Left renal cortex interstitium (tissue), 4 donors: Measurements from ENCODE around the gene XRRA1. TPM values are rescaled to one million over a fixed set of nuclear protein-coding genes. Genes with fewer than 3 reads are reported as not detected.
"Not testable (repeated sequence)": the region's sequence is repeated elsewhere in the genome, so short reads cannot be mapped to it uniquely, and the experiment has no call there.

Experiments used
- DNase-seq, 4 donors: peaks; one replicate each; pipeline ENCODE4 v3.0.0-alpha.2; 2013; ENCODE audit warnings: low read depth in 4 of 4, low spot score in 2 of 4, missing footprints in 1 of 4
- polyA plus RNA-seq, 4 donors: library from polyadenylated mRNA; unstranded; fragments of 120-200 nt; gene quantifications; one replicate each; pipeline ENCODE4 v1.2.1, GENCODE V29; 2013; ENCODE audit not compliant: insufficient read length in 4 of 4

XRRA1 gene
- polyA plus RNA-seq, 4 donors, result 9.2 to 16.4 (median 13.7) TPM

DNA sequence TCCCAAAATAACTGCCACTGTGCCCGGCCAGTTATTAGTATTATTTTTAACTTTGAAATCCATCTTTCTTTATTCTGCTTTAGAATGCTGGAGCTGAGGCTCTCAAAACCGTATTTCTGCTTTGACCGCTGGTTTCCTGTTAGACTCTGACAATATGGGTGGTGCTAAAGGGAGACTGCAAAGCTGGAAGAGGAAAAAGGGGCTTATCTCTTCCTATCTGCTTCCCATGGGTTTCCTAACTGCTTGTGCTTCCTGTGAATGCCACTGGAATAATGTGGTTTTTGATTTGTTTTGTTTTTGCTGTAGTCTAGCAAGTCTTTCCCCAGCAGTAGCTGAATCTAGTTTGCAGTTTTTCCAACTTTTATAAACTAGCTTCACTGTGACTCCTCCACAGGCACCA, 43.6 kb downstream of the XRRA1 start:
- no peak for DNase-seq

GRCh38 chr11:74902342-74902741, 46.5 kb downstream of the XRRA1 start:
- DNase-seq, result no peak

- DNase-seq, result no peak
These were observed 52.6 kb downstream of the XRRA1 start for GRCh38 chr11:74896311-74896710.

DNA sequence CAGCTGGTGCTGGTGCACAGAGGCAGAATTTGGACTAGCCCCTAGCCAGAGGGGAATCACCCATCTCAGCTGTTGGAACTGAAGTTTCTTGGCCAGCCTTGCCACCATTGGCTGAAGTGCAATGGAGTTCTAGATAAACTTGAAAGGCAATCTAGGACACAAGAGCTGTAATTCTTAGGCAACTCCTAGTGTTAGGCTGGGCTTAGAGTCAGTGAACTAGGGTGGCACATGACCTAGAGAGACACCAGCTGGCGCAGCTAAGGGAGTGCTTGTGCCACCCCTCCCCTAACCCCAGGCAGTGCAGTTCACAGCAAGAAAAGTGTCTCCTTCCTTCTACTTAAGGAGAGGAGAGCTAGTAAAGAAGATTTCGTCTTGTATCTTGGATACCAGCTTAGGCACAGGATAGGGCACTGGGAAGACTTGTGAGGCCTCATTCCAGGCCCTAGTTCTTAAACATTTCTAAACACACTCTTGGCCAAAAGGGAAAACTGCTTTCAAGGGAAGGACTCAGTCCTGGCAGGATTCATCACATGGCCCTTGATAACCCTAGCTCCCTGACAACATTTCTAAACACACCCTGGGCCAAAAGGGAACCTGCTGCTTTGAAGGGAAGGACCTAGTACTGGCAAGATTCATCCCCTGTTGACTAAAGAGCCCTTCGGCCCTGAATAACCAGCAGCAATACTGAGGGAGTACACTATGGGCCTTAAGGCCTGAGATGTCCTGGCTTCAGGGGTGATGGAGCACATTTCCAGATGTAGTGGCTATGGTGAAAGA, 53.4 kb downstream of the XRRA1 start:
- no peak for DNase-seq

GRCh38 chr11:74893015-74893414, 55.9 kb downstream of the XRRA1 start:
- not testable (repeated sequence) for DNase-seq

GRCh38 chr11:74877132-74877531, 71.8 kb downstream of the XRRA1 start:
- no peak for DNase-seq

DNA sequence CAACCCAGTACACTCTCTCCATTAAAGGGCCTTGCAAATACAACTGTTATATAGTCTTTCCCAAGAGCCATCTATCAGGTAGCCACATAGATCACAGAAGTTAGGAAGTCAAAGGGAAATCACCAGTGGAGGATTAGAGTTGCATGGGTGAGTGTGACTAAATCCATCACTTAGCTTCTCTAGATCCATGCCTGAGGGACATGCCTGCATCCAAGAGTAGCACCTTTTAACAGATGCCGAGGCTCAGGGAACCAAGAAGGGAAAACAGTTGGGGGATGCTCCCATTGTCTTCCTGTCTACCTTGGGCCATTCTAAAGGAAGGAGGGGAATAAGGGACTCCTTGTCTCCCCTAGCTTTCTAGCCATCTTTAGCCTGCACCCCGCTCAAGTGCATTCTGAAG, 77.9 kb downstream of the XRRA1 start:
- DNase-seq, result peak in 1 of 4 donors; percentile 2

GRCh38 chr11:74870485-74870884, 78.4 kb downstream of the XRRA1 start:
- DNase-seq, result no peak

GRCh38 chr11:74866557-74866956, 82.3 kb downstream of the XRRA1 start:
- no peak for DNase-seq

GRCh38 chr11:74863410-74863809, 85.5 kb downstream of the XRRA1 start:
- DNase-seq, result no peak

DNA sequence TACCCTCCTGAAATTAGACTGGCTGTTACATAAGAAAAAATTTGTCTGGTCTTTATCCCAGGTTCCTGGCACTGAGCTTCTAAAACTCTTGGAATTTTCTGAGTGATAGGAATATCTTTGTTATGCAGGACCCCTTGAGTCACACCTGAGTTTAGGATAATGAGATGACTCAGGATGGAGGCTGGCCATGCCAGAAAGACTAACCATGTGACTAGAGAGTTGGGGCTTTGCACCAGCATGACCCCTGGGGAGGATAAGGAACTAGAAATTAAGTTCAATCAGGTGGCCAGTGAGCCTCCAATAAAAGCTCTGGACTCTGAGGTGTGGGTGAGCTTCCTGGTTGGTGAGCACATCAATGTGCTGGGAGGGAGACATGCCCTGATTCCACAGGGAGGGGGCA, 88.1 kb downstream of the XRRA1 start:
- DNase-seq, result no peak

GRCh38 chr11:74853223-74853622, 95.7 kb downstream of the XRRA1 start:
- no peak for DNase-seq

DNA sequence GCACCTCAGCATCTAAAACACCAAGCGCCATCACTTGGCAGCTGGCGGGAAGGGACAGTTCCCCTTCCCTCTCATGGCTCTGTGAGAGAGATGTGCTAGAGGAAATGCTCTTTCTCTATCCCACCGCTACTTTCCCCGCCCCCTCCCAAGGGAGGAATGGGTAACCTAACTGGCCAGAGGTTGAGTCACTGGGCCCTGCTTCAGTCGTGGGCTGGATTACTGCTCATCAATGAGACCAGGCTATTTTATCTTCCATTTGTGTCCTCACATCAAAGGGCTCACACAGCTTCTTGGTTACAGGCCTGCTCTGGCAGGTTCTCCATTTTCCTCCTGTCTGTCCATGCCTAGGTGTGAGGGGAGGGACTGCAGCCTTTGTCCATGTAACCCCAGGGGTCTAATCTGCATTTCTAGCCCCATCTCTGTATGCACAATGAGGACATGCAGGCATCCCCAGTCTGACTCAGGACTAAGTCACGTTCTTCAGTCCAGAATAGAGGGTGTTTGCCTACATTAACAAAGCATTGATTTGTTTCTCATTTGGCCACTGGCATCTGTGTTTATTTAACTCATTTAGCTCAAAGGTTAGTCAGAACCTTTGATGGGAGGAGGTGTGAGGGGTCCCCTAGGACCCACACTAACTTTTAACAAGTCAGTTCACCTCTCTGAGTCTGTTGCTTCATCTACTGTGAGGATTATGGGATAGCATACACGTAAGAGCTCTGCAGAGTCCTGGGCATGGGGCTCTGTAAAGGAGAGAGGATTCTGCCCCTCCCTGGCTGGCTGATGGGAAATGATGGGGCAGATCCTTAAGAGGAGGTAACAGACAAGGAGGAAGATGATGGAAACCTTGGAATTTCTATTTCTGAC, 99.1 kb downstream of the XRRA1 start:
- DNase-seq, result no peak

GRCh38 chr11:74847895-74848294, 101.0 kb downstream of the XRRA1 start:
- no peak for DNase-seq

GRCh38 chr11:74847395-74847794, 101.5 kb downstream of the XRRA1 start:
- DNase-seq, result no peak

GRCh38 chr11:74846770-74847169, 102.1 kb downstream of the XRRA1 start:
- no peak for DNase-seq

DNA sequence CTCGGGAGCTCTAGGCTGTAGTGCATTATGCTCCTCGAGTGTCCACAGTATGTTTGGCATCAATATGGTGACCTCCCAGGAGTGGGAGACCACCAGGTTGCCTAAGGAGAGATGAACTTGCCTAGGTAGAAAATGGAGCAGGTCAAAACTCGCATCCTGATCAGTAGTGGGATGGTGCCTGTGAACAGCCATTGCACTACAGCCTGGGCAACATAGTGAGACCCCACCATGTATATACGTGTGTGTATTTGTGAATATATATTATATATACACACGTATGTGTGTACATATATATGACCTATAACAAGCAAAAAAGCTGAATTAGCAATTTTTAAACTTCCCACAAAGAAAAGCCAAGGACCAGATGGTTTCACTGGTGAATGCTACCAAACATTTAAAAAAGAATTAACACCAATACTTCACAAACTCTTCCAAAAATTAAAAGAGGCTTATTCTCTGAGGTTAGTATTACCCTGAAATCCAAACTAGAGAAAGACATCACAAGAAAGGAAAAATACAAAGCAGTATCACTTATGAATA, 102.8 kb downstream of the XRRA1 start:
- DNase-seq, result no peak

DNA sequence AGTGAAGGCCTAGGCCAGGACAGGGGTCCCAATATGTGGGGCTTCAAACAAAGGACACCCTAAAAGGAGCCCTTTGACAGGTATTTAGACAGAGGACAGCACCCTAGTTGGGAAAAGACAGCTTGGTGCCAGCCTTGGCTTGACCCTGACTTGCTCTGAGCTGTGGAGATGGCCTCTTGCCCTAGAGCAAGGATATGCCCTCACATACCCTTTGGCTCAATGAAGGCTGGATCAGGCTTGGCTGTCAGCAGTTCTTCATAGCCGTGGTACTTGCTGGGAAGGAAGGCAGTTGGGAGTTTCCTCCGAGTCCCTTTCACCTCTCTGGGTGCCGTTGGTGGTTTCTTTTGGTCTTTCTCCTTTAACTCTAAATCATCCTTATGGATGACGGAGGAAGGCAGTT, 104.0 kb downstream of the XRRA1 start:
- DNase-seq, result no peak

- no peak for DNase-seq
These were observed 104.8 kb downstream of the XRRA1 start for GRCh38 chr11:74844072-74844471.

GRCh38 chr11:74842967-74843366, 105.9 kb downstream of the XRRA1 start:
- DNase-seq, result no peak

- no peak for DNase-seq
These were observed 108.4 kb downstream of the XRRA1 start for GRCh38 chr11:74840486-74840885.

GRCh38 chr11:74839971-74840370, 108.9 kb downstream of the XRRA1 start:
- DNase-seq, result no peak
